Suprapubic skin (tissue), 3 donors: ENCODE measurements around the gene GXYLT2.

ENCODE experiments used
- POLR2A ChIP-seq, 2 donors: fragments of 450-650 bp; IDR thresholded peaks; one replicate each; pipeline ENCODE4 v1.6.1; 2017; ENCODE audit warnings: antibody characterized with exemption in 2 of 2, mild to moderate bottlenecking in 2 of 2, moderate library complexity in 2 of 2
- TF ChIP-seq, protein P1 (sequence below), 2 donors: fragments of 200-600 bp in 1 of 2; fragments of 450-650 bp in 1 of 2; sonication (generic) in 1 of 2; IDR thresholded peaks; one replicate each; pipeline ENCODE4 v1.5.1; 2016 to 2019; ENCODE audit warnings: antibody characterized with exemption in 2 of 2, mild to moderate bottlenecking in 1 of 2, moderate library complexity in 1 of 2

- TF ChIP-seq, protein P1, sequence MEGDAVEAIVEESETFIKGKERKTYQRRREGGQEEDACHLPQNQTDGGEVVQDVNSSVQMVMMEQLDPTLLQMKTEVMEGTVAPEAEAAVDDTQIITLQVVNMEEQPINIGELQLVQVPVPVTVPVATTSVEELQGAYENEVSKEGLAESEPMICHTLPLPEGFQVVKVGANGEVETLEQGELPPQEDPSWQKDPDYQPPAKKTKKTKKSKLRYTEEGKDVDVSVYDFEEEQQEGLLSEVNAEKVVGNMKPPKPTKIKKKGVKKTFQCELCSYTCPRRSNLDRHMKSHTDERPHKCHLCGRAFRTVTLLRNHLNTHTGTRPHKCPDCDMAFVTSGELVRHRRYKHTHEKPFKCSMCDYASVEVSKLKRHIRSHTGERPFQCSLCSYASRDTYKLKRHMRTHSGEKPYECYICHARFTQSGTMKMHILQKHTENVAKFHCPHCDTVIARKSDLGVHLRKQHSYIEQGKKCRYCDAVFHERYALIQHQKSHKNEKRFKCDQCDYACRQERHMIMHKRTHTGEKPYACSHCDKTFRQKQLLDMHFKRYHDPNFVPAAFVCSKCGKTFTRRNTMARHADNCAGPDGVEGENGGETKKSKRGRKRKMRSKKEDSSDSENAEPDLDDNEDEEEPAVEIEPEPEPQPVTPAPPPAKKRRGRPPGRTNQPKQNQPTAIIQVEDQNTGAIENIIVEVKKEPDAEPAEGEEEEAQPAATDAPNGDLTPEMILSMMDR (IDR thresholded peaks at IDR 0.05), result no peak
- TF ChIP-seq POLR2A (IDR thresholded peaks at IDR 0.05), result no peak
Observed at GRCh38 chr3:72969766-72970165, 81.9 kb downstream of the GXYLT2 start.
